Transverse colon (tissue), 4 donors: Measurements from ENCODE around the gene LAMP2. TPM values are rescaled to one million over a fixed set of nuclear protein-coding genes. Genes with fewer than 3 reads are reported as not detected.
"Not testable (repeated sequence)": the region's sequence is repeated elsewhere in the genome, so short reads cannot be mapped to it uniquely, and the experiment has no call there.

ENCODE experiments used
- DNase-seq: peaks from one replicate; pipeline ENCODE4 v3.0.0-alpha.2; 2019
- H3K27ac ChIP-seq, 4 donors: fragments of 200-600 bp; sonication (generic); 2 replicates each; pipeline ENCODE4 v1.5.1; 2016 to 2018; ENCODE audit warnings: inconsistent platforms in 4 of 4
- H3K27me3 ChIP-seq: fragments of 200-600 bp; sonication (generic); 2 replicates; pipeline ENCODE4 v1.5.1; 2017; ENCODE audit warnings: inconsistent platforms
- H3K36me3 ChIP-seq, 4 donors: fragments of 200-600 bp; sonication (generic); 2 replicates each; pipeline ENCODE4 v1.5.1; 2017 to 2019; ENCODE audit warnings: inconsistent platforms in 4 of 4
- H3K4me1 ChIP-seq, 4 donors: fragments of 200-600 bp; sonication (generic); 2 replicates each; pipeline ENCODE4 v1.5.1; 2017 to 2020; ENCODE audit warnings: inconsistent platforms in 4 of 4
- H3K4me3 ChIP-seq, 4 donors: fragments of 200-600 bp; sonication (generic); 1 replicate in 1 of 4; 2 replicates in 3 of 4; pipeline versions ENCODE4 v1.5.1 to v1.6.1; 2017 to 2019; ENCODE audit warnings: inconsistent platforms in 4 of 4
- H3K9me3 ChIP-seq, 2 donors: fragments of 200-600 bp; sonication (generic); 2 replicates each; pipeline ENCODE4 v1.5.1; 2017 to 2019; ENCODE audit warnings: inconsistent platforms in 2 of 2
- CTCF ChIP-seq, 5 experiments: fragments of 200-600 bp in 3 of 5; fragments of 450-650 bp in 2 of 5; sonication (generic) in 3 of 5; IDR thresholded peaks; 1 replicate in 2 of 5; 2 replicates in 3 of 5; pipeline ENCODE4 v1.5.1; 2016 to 2017; ENCODE audit warnings: antibody characterized with exemption in 5 of 5, inconsistent platforms in 3 of 5, mild to moderate bottlenecking in 2 of 5, moderate library complexity in 1 of 5
- EP300 ChIP-seq: sonication (generic); formaldehyde crosslinking; IDR thresholded peaks from one replicate; pipeline ENCODE4 v1.6.1; 2017; ENCODE audit warnings: antibody characterized with exemption, low read depth
- POLR2A ChIP-seq: fragments of 450-650 bp; IDR thresholded peaks from one replicate; pipeline ENCODE4 v1.6.1; 2016; ENCODE audit warnings: antibody characterized with exemption, mild to moderate bottlenecking, moderate library complexity
- POLR2AphosphoS5 ChIP-seq, 3 donors: sonication (generic); formaldehyde crosslinking; IDR thresholded peaks; one replicate each; pipeline ENCODE4 v1.6.1; 2016; ENCODE audit warnings: antibody characterized with exemption in 3 of 3
- WGBS, 2 donors: methylation state at CpG; one replicate each; pipeline ENCODE4 v1.1.5; 2018; ENCODE audit warnings: low coverage in 1 of 2; 5-methylcytosine and 5-hydroxymethylcytosine counted together
- in situ Hi-C, 4 donors: fragments of 200-750 bp; cut with MboI; loops; one replicate each; pipeline versions ENCODE4 v1.15.0 to v1.15.1; 2017; ENCODE audit warnings: low sequenced_read_pairs in 3 of 4, low pct_ligation_motif_present in 1 of 4, low pct_unique_long_range_greater_than_20kb in 1 of 4
- intact Hi-C: fragments of 100-400 bp; cut with DNase I; formaldehyde crosslinking; loops from one replicate; pipeline ENCODE4 v1.15.1; 2023; ENCODE audit warnings: low total_unique reads
- total RNA-seq, 4 donors: library from RNA; depleted of rRNA; stranded (reverse); fragments of >200 nt; gene quantifications; one replicate each; pipeline ENCODE4 v1.1.0, GENCODE V29; 2016

Gene LAMP2
- total RNA-seq, 4 donors from 2014 or later, result 44.6 to 93.8 (median 66.0) TPM

GRCh38 chrX:120475447-120475846 lies 6.4 kb upstream of the LAMP2 start:
- intact Hi-C loops, H3K9me3 ChIP-seq, H3K36me3 ChIP-seq, DNase-seq, H3K27me3 ChIP-seq, H3K4me3 ChIP-seq, H3K4me1 ChIP-seq, H3K27ac ChIP-seq: not testable (repeated sequence)
- in situ Hi-C loops, result loop anchor here in 2 of 4 donors (10.0 kb wide), 1 partner anchor 111 kb away; the partner anchor contains the start of gene ATP1B4 (in 2 of the 2)
- TF ChIP-seq CTCF (IDR thresholded peaks at IDR 0.05), result peak; percentile 47 to 64 (median 59)
- WGBS, 2 donors, result 4% methylated on average over 1 of the region's 1 CpG; no CpG with 5 or more reads in 1 of the 2 donors

GRCh38 chrX:120474085-120474484 lies 5.0 kb upstream of the LAMP2 start:
- intact Hi-C loops (no loop called here), in situ Hi-C loops (loop anchor here in 2 of 4 donors (10.0 to 25.0 kb wide), 2 partner anchors 109 to 212 kb away; partner anchors contain the start of genes ATP1B4 (in 2 of the 2) and ZBTB33 (in 1 of the 2))
- Histone ChIP-seq H3K27me3 (no peaks in the 10 kb centered on the region), H3K9me3 (no peaks in the 10 kb centered on the region), H3K27ac (no peak overlapping the region), H3K4me3 (no peak overlapping the region), H3K36me3 (no peaks in the 10 kb centered on the region), H3K4me1 (no peaks in the 10 kb centered on the region)
- no peak for DNase-seq
- 80% methylated on average over 3 of the region's 3 CpGs; no CpG with 5 or more reads in 1 of the 2 donors for WGBS, 2 donors
- no peak for TF ChIP-seq EP300
- TF ChIP-seq CTCF (IDR thresholded peaks at IDR 0.05), result no peak
- TF ChIP-seq POLR2A, result no peak
- no peak for TF ChIP-seq POLR2AphosphoS5 (IDR thresholded peaks at IDR 0.05)

DNA sequence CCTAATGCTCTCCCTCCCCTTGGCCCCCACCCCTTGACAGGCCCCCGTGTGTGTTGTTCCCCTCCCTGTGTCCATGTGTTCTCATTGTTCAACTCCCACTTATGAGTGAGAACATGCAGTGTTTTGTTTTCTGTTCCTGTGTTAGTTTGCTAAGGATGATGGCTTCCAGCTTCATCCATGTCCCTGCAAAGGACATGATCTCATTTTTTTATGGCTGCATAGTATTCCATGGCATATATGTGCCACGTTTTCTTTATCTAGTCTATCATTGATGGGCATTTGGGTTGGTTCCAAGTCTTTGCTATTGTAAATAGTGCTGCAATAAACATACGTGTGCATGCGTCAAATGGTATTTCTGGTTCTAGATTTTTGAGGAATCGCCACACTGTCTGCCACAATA lies 561 bp upstream of the LAMP2 start:
- H3K36me3 ChIP-seq, H3K9me3 ChIP-seq, DNase-seq, H3K27me3 ChIP-seq: not testable (repeated sequence)
- H3K4me3 ChIP-seq, result peak overlapping the region in 1 of 4 donors; percentile 71
- 58% methylated on average over 5 of the region's 5 CpGs; no CpG with 5 or more reads in 1 of the 2 donors for WGBS, 2 donors
- peak overlapping the region; percentile 86 to 93 (median 90) for H3K27ac ChIP-seq
- in situ Hi-C loops, result loop anchor here in 2 of 4 donors (10.0 to 25.0 kb wide), 2 partner anchors 105 to 207 kb away; partner anchors contain the start of genes ATP1B4 (in 2 of the 2) and ZBTB33 (in 1 of the 2)
- intact Hi-C loops, result loop anchor here (10.0 kb wide), 1 partner anchor 215 kb away; the partner anchor contains the start of gene ZBTB33
- H3K4me1 ChIP-seq, result peaks cover 0 to 10% (median 3%) of the 10 kb centered on the region in 4 donors

DNA sequence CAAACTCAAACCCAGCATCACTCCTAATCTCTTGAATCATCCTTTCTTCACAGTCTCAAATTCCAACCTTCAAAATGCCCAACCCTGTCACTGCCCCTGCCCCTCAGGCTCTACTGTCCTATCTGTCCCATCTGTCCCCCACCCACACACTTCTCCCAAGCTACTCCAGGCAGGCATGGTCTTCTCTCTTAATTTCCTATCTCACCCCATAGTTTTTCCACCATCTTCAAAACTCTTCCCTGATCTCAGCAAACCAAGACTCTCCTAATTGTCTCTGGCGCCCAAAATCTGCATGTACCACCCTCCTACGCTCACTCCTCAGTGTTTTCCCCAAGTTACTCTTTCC lies 644 bp downstream of the LAMP2 start:
- peaks cover 0 to 10% (median 3%) of the 10 kb centered on the region in 4 donors for H3K4me1 ChIP-seq
- no peak for DNase-seq
- in situ Hi-C loops, result loop anchor here in 1 of 4 donors (25.0 kb wide), 1 partner anchor 206 kb away; the partner anchor contains the start of gene ZBTB33
- intact Hi-C loops, result loop anchor here (10.0 kb wide), 1 partner anchor 214 kb away; the partner anchor contains the start of gene ZBTB33
- H3K9me3 ChIP-seq, result no peaks in the 10 kb centered on the region
- 0 to 23% methylated on average over 2 of the region's 2 CpGs for WGBS, 2 donors
- TF ChIP-seq EP300, result no peak
- no peak for TF ChIP-seq POLR2A
- TF ChIP-seq CTCF (IDR thresholded peaks at IDR 0.05), result no peak
- no peak for TF ChIP-seq POLR2AphosphoS5 (IDR thresholded peaks at IDR 0.05)
- H3K4me3 ChIP-seq, result peak overlapping the region; percentile 50 to 71 (median 68)
- H3K27me3 ChIP-seq, result no peaks in the 10 kb centered on the region
- H3K36me3 ChIP-seq, result no peaks in the 10 kb centered on the region
- H3K27ac ChIP-seq, result peak overlapping the region; percentile 86 to 93 (median 90)
